Stomach smooth muscle (tissue), 2 donors: ENCODE measurements around the gene TANC2.

Experiments
- H3K27ac ChIP-seq: one replicate; pipeline ENCODE4 v1.7.0; 2013; ENCODE audit warnings: mild to moderate bottlenecking, low read length, inconsistent platforms
- H3K27me3 ChIP-seq, 2 donors: one replicate each; pipeline ENCODE4 v1.7.0; 2013; ENCODE audit warnings: low read length in 2 of 2; ENCODE audit not compliant: insufficient read depth in 2 of 2, control insufficient read depth in 1 of 2
- H3K36me3 ChIP-seq, 2 donors: one replicate each; pipeline ENCODE4 v1.7.0; 2013; ENCODE audit warnings: low read length in 2 of 2; ENCODE audit not compliant: control insufficient read depth in 2 of 2, insufficient read depth in 2 of 2
- H3K4me1 ChIP-seq: one replicate; pipeline ENCODE4 v1.7.0; 2013; ENCODE audit warnings: low read length; ENCODE audit not compliant: control insufficient read depth, insufficient read depth
- H3K4me3 ChIP-seq, 2 donors: one replicate each; pipeline ENCODE4 v1.7.0; 2013; ENCODE audit warnings: low read length in 2 of 2
- H3K9ac ChIP-seq, 2 donors: one replicate each; pipeline ENCODE4 v1.7.0; 2013; ENCODE audit warnings: low read length in 2 of 2, mild to moderate bottlenecking in 1 of 2
- H3K9me3 ChIP-seq, 2 donors: one replicate each; pipeline ENCODE4 v1.7.0; 2013; ENCODE audit warnings: low read length in 2 of 2; ENCODE audit not compliant: control insufficient read depth in 2 of 2
- donor health status: healthy.
- donor health status: Pancreatic carcinoma.

The TANC2 gene

DNA sequence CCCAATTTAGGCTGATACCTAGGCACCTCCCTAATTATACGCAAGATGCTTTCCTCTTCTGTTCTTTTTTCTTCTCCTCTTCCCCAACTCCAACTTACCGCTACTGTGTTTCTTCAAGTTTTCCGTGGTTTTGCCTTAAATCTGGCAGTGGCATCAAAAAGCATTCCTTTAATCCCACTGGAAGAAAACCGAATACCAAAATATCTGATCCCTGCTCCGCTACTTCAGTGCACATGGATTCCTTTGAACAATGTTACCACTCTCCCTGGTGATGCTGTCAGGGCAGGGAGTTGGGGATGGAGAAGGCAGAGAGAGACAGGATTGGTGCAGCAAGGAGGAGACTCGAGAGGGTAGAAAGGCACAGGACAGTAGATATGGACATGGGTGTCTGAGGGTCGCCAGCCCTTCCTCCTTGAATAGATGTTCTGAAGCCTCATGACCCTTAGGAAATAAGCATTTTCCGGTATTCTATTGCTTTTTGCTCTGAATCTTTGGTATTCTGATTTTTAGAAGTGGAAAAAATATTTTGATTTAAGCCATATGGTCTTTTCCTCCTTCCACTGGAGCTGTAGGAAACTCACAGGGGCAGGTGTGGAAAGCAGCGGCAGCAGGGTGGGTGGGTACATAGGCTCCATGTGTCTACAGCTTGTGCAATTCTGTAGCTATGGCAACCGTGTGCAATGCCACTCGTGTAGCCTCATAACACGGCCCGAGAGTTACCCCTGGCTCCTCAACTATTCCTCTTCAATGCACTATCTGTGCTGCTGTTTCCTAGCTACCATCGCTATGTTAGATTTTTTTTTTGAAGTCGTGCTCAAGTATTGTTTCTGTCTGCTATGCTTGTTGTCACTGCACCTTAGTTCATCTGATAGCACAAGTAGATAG lies 32.3 kb upstream of the TANC2 start:
- no peak overlapping the region for H3K4me3 ChIP-seq
- H3K27me3 ChIP-seq = peaks cover 5 to 10% of the 10 kb centered on the region in 2 donors
- H3K27ac ChIP-seq = no peak overlapping the region
- H3K4me1 ChIP-seq = no peaks in the 10 kb centered on the region
- no peak overlapping the region for H3K9ac ChIP-seq
- no peaks in the 10 kb centered on the region for H3K9me3 ChIP-seq
- no peaks in the 10 kb centered on the region for H3K36me3 ChIP-seq

DNA sequence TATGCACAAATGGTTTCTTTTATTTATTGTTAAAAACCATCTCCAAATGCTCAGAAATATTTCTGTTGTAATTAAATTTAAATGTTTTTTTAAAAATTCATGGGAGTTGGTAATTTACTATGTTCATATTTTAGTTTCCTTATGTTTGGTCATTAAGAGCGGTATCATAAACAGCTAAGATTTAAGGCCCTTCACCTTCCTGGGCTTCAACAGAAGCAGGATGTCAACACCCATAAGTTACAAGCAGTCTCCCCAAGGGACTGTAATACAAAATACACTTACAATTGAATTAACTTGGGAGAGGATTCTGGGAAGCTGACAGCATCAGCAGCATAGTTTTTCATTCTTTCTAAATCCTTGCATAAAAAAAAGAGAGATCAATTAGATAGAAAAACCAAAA lies 30.9 kb upstream of the TANC2 start:
- no peaks in the 10 kb centered on the region for H3K36me3 ChIP-seq
- H3K4me3 ChIP-seq = no peak overlapping the region
- H3K9me3 ChIP-seq = no peaks in the 10 kb centered on the region
- H3K4me1 ChIP-seq = no peaks in the 10 kb centered on the region
- H3K27ac ChIP-seq = no peak overlapping the region
- H3K9ac ChIP-seq = no peak overlapping the region
- H3K27me3 ChIP-seq = peaks cover 5 to 10% of the 10 kb centered on the region in 2 donors

DNA sequence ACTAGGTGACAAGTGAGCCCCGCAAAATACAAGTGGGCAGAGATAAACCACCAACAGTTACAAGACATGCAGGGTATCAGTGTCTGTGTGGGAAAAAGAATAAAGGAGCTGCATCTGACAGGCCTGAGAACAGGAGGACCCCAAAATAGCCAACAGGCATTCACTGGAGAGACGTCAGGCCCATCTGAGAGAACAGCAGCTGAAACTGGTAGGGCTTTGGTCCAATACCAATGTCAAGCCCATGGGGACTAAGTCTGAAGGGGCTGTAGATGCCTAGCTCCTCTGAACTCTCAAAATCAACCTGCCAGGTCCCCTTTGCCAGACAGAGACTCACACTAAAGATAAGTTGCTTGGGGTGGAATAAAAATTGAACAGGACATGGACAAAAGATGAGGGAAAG lies 30.5 kb upstream of the TANC2 start:
- Histone ChIP-seq H3K36me3 (no peaks in the 10 kb centered on the region), H3K4me3 (no peak overlapping the region), H3K27ac (no peak overlapping the region), H3K4me1 (no peaks in the 10 kb centered on the region), H3K9ac (no peak overlapping the region), H3K27me3 (peaks cover 5 to 10% of the 10 kb centered on the region in 2 donors), H3K9me3 (no peaks in the 10 kb centered on the region)

DNA sequence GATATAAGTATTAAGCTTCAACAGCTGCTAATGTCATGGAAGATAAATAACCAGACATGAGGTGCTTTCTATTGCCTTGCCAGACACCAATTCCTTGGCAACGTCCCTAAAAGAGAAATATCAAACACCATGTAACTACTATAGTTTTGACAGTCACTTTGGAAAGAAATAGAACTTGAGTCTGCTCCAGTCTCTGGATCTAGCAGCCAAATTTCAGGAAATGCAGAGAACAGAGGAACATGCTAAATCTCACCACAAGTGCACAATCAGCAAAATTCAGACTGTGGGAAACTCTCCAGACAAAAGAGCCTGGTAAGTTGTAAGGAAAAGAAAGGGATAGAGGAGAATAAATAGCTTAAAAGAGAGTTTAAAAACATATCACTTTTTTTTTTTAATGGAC lies 28.4 kb upstream of the TANC2 start:
- no peak overlapping the region for H3K9ac ChIP-seq

DNA sequence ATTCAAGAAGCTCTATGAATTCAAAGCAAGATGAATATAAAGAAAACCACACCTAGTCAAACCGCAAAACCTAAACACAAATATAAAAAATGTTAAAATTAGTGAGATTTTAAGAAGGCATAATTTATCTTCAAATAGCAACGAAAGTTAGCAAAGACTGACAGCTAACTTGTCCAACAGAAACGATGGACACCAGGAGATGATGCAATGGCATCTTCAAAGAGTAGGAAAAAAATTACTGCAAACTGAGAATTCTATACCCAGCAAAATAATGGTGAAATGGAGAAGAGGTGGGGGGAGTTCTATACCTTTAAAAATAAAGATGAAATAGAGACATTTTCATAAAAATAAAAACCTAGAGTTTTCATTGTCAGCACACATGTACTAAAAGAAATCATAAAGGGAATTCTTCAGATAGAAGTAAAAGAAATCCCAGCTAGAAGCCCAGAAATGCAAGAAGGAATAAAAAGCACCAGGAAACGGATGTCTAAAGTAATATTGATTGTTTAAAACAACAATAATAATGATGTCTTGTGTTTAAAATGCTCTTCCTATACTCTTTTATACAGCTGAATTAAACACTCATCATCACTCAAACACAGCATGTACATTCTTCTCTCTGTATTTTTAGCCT lies 24.6 kb upstream of the TANC2 start:
- Histone ChIP-seq H3K36me3 (no peaks in the 10 kb centered on the region), H3K4me1 (no peaks in the 10 kb centered on the region), H3K27ac (no peak overlapping the region), H3K27me3 (no peaks in the 10 kb centered on the region), H3K9me3 (peaks cover 4 to 8% of the 10 kb centered on the region in 2 donors), H3K4me3 (no peak overlapping the region), H3K9ac (no peak overlapping the region)

More for the DNA sequence above, 28.4 kb upstream of the TANC2 start:
- Histone ChIP-seq H3K36me3 (no peaks in the 10 kb centered on the region), H3K4me1 (no peaks in the 10 kb centered on the region), H3K4me3 (no peak overlapping the region), H3K27ac (no peak overlapping the region), H3K9me3 (peaks cover 4 to 8% of the 10 kb centered on the region in 2 donors), H3K27me3 (peaks cover 5 to 10% of the 10 kb centered on the region in 2 donors)

DNA sequence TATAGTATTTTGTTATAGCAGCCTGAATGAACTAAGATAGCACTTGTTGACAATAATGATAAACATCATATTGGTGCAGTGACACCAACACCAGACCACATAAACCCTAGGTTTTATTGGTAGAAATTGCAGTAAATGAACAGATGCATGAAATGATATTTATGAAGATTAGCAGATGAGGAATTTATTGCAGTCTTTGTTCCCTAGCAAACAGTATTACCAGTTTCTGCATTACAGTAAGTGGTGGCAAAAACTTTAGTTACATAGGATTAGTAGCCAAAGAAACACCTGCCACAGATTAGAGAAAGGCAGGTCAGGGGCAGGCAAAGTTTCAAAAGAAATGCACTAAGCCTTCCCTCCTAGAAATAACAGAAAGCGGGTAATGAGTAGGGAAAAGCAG lies 17.7 kb upstream of the TANC2 start:
- no peaks in the 10 kb centered on the region for H3K4me1 ChIP-seq
- H3K4me3 ChIP-seq = no peak overlapping the region
- no peaks in the 10 kb centered on the region for H3K27me3 ChIP-seq
- no peak overlapping the region for H3K27ac ChIP-seq
- H3K36me3 ChIP-seq = no peaks in the 10 kb centered on the region
- peaks cover 0 to 4% of the 10 kb centered on the region in 2 donors for H3K9me3 ChIP-seq
- no peak overlapping the region for H3K9ac ChIP-seq

DNA sequence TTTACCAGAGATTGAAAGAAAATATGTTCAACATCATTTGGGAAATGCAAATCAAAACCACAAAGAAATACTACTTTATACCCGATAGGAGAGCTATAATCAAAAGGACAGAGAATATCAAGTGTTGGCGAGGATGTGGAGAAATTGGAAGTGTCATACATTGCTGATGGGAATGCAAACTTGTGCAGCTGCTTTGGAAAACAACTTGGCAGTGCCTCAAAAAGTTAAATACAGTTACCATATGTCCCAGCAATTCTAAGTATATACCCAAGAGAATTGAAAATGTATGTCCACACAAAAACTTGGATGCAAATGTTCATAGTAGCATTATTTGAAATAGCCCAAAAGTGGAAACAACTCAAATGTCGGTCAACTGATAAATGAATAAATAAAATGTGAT lies 17.0 kb upstream of the TANC2 start:
- no peak overlapping the region for H3K4me3 ChIP-seq
- peaks cover 0 to 4% of the 10 kb centered on the region in 2 donors for H3K9me3 ChIP-seq
- H3K27ac ChIP-seq = no peak overlapping the region
- H3K36me3 ChIP-seq = no peaks in the 10 kb centered on the region
- H3K27me3 ChIP-seq = no peaks in the 10 kb centered on the region
- H3K4me1 ChIP-seq = no peaks in the 10 kb centered on the region
- H3K9ac ChIP-seq = no peak overlapping the region

DNA sequence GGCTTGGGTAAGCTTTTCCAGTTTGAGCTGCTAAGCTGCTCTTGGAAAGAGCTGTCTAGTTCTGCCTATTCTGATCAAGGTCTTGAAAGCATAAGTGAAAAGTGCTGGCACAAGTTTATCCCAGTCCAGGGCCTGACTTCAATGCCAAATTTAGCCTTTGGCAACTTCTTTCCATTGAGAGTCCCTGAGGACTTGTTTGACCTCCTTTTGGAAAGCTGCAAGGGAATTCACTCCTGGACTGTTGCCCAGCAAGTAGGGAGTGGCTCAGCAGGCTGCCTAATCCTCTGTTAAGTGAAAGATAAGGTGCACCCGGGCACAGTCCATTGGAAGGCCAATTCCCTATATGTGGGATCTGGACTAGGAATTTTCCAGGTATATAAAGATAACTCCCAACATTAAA lies 16.0 kb upstream of the TANC2 start:
- no peak overlapping the region for H3K27ac ChIP-seq

DNA sequence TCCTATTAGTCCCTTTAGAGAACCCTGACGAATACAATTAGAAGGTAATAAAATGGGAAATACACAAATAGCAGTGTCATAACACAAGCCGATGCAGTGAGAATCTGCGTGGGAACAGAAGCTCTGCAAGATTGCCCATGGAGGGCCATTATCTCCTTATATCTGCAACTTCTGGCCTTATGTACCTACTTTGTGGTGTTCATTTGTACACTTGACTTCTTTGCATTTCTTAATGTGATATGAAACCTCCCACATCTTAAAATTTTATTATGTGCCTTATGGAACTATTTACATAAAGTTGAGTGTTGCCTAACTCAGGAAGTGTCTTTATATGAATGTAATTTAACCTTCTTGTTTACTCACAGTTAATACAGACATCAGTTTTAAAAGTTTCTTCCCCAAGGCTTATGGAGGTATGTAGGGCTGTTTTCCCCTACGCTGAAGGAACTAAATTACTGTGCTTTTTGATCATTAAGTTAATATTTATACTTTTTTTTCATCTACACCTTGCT lies 10.1 kb upstream of the TANC2 start:
- no peak overlapping the region for H3K4me3 ChIP-seq
- H3K36me3 ChIP-seq = no peaks in the 10 kb centered on the region
- no peaks in the 10 kb centered on the region for H3K4me1 ChIP-seq
- H3K9me3 ChIP-seq = peaks cover 0 to 1% of the 10 kb centered on the region in 2 donors
- no peaks in the 10 kb centered on the region for H3K27me3 ChIP-seq
- no peak overlapping the region for H3K27ac ChIP-seq
- H3K9ac ChIP-seq = no peak overlapping the region

More for the DNA sequence above, 16.0 kb upstream of the TANC2 start:
- no peaks in the 10 kb centered on the region for H3K36me3 ChIP-seq
- no peaks in the 10 kb centered on the region for H3K27me3 ChIP-seq
- H3K9ac ChIP-seq = no peak overlapping the region
- peaks cover 0 to 4% of the 10 kb centered on the region in 2 donors for H3K9me3 ChIP-seq
- no peaks in the 10 kb centered on the region for H3K4me1 ChIP-seq
- H3K4me3 ChIP-seq = no peak overlapping the region

DNA sequence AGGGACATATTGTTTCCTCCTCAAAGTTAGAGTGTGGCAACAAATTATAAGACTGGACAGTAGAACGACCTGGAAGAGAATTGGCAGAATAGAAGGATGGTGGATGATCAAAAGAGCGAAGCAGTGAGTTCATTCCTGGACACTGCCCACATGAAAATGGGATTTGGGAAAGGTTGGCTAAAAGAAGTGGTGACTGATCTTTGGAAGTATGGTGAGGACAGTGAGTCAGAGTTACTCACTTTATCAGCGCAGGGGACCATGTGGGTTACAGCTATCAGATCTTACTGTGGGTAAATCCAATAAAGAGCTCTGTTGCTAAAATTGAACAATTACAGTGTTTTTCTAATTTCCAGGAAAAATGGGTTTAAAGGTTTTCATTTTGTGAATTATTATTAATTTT lies 2.7 kb upstream of the TANC2 start:
- no peak overlapping the region for H3K27ac ChIP-seq
- H3K9me3 ChIP-seq = no peaks in the 10 kb centered on the region
- H3K36me3 ChIP-seq = no peaks in the 10 kb centered on the region
- peaks cover 5% of the 10 kb centered on the region for H3K4me1 ChIP-seq
- H3K9ac ChIP-seq = no peak overlapping the region
- no peaks in the 10 kb centered on the region for H3K27me3 ChIP-seq
- H3K4me3 ChIP-seq = no peak overlapping the region

DNA sequence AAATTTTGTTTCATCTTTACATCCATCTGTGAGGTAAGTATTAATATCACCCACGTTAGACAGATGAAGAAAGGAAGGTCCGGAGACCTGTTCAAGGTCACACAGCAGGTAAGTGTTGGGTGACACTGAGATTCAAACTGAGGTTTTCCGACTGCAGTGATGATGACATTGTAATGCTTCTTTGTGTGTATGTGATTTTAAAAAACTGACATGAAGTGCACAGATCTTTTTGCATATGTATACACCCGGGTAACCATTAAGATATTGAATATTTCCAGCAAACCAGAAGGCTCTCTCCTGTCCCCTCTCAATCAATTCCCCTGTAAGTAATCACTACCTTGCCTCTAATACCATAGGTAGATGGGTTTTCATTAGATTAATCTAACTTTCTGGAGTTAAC lies 1.5 kb upstream of the TANC2 start:
- Histone ChIP-seq H3K9me3 (no peaks in the 10 kb centered on the region), H3K27ac (no peak overlapping the region), H3K9ac (no peak overlapping the region), H3K27me3 (no peaks in the 10 kb centered on the region), H3K4me3 (no peak overlapping the region), H3K36me3 (no peaks in the 10 kb centered on the region), H3K4me1 (peaks cover 5% of the 10 kb centered on the region)
